ENCODE results near the gene CHD1L. TPM values are rescaled to one million over a fixed set of nuclear protein-coding genes. Genes with fewer than 3 reads are reported as not detected.

Gene CHD1L
- total and polyA plus RNA-seq, 2 of the 13 experiments (the other 11 are each of a cell fraction or from before 2014, with no cell fraction given), result 74.3 to 111 TPM

GRCh38 chr1:147238925-147239820, 3.3 kb upstream of the CHD1L start (continued):
- TF ChIP-seq ZNF891 (CRISPR knock-in tag; IDR thresholded peaks at IDR 0.05), result no peak
- TF ChIP-seq ETV5 (CRISPR knock-in tag; IDR thresholded peaks at IDR 0.05; ENCODE audit: borderline replicate concordance), result peak; percentile 16; the same call in 1 of the 2 replicates
- TF ChIP-seq HIVEP1 (CRISPR knock-in tag; IDR thresholded peaks at IDR 0.05), result no peak
- 0 out of 2 replicates have a peak, but pooled peaks have one; percentile 73 for TF ChIP-seq STAT6 (CRISPR knock-in tag; IDR thresholded peaks at IDR 0.05; ENCODE audit: borderline replicate concordance)
- peak; percentile 34 for TF ChIP-seq ZBTB25 (CRISPR knock-in tag; IDR thresholded peaks at IDR 0.05)
- TF ChIP-seq ZNF670 (CRISPR knock-in tag; IDR thresholded peaks at IDR 0.05; ENCODE audit: borderline replicate concordance), result 0 out of 2 replicates have a peak, but pooled peaks have one; percentile 18
- peak; percentile 93 for TF ChIP-seq HNF1A (IDR thresholded peaks at IDR 0.05; ENCODE audit: low read depth)
- peak; percentile 92 for TF ChIP-seq HNF1A (CRISPR knock-in tag; IDR thresholded peaks at IDR 0.05; ENCODE audit: borderline replicate concordance)
- no peak for TF ChIP-seq ZFP36L1 (CRISPR knock-in tag; IDR thresholded peaks at IDR 0.05)
- TF ChIP-seq ZNF281 (CRISPR knock-in tag; IDR thresholded peaks at IDR 0.05; ENCODE audit: borderline replicate concordance), result peak; percentile 31; the same call in 1 of the 2 replicates
- TF ChIP-seq ATF7-NPFF (CRISPR knock-in tag; IDR thresholded peaks at IDR 0.05; ENCODE audit: low read depth), result no peak
- 0 out of 2 replicates have a peak, but pooled peaks have one; percentile 22 for TF ChIP-seq RORA (CRISPR knock-in tag; IDR thresholded peaks at IDR 0.05)
- TF ChIP-seq ZFX (CRISPR knock-in tag; IDR thresholded peaks at IDR 0.05; ENCODE audit: low read depth), result no peak; the same call in 1 of the 2 replicates
- peak; percentile 68; the same call in 1 of the 2 replicates for TF ChIP-seq ZNF614 (CRISPR knock-in tag; IDR thresholded peaks at IDR 0.05; ENCODE audit: borderline replicate concordance)
- TF ChIP-seq BATF2 (CRISPR knock-in tag; IDR thresholded peaks at IDR 0.05), result no peak
- TF ChIP-seq PAF1 (CRISPR knock-in tag; IDR thresholded peaks at IDR 0.05), result peak; percentile 78
